Neural progenitor cell (in vitro differentiated cells): ENCODE results near the gene APOBEC3H.
A peak's percentile ranks its signal among the peaks of the same experiment; 100 is the strongest.

Experiments
- EZH2 ChIP-seq: fragments of 200-600 bp; sonication (generic); IDR thresholded peaks from 2 replicates; pipeline ENCODE4 v1.6.1; 2017; ENCODE audit warnings: antibody characterized with exemption, mild to moderate bottlenecking, moderate library complexity
- EZH2phosphoT487 ChIP-seq: fragments of 200-600 bp; sonication (generic); IDR thresholded peaks from 2 replicates; pipeline ENCODE4 v1.6.1; 2017; ENCODE audit warnings: antibody characterized with exemption
- TF ChIP-seq, protein P1 (sequence below): fragments of 200-600 bp; sonication (generic); IDR thresholded peaks from 2 replicates; pipeline ENCODE4 v1.5.1; 2017; ENCODE audit warnings: antibody characterized with exemption, mild to moderate bottlenecking

DNA sequence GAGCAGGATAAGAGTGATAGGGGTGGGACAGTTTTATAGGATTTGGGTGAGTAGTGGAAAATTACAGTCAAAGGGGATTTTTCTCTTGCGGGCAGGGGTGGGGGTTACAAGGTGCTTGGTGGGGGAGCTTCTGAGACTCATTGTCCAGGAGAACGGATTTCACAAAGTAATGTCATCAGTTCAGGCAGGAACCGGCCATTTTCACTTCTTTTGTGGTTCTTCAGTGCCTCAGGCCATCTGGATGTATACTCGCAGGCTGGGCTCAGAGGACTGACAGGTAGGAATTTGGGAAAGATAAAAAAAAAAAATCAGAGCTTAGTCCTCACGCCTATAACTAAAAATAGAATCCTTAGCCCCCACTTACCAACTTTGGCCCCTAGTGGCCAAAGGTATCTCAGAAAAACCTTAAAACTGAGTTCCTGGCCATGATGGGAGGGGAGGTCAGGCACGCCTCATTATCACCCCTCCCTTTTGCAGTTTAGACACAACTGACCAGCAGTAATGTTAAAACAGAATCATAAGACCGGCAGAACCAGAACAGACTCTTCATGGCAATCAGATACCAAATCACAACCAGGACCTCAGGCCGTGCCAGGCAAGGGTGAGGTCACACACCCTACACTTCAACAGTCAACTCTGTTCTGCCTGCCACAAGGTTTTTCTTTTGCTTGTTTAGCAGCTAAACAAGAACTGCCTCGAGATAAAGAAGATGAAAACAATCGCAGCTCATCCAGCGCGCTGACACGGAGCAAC is 28.8 kb upstream of the APOBEC3H start:
- TF ChIP-seq, protein P1, sequence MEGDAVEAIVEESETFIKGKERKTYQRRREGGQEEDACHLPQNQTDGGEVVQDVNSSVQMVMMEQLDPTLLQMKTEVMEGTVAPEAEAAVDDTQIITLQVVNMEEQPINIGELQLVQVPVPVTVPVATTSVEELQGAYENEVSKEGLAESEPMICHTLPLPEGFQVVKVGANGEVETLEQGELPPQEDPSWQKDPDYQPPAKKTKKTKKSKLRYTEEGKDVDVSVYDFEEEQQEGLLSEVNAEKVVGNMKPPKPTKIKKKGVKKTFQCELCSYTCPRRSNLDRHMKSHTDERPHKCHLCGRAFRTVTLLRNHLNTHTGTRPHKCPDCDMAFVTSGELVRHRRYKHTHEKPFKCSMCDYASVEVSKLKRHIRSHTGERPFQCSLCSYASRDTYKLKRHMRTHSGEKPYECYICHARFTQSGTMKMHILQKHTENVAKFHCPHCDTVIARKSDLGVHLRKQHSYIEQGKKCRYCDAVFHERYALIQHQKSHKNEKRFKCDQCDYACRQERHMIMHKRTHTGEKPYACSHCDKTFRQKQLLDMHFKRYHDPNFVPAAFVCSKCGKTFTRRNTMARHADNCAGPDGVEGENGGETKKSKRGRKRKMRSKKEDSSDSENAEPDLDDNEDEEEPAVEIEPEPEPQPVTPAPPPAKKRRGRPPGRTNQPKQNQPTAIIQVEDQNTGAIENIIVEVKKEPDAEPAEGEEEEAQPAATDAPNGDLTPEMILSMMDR: peak; percentile 23
- TF ChIP-seq EZH2 (no peak), EZH2phosphoT487 (no peak)
